ENCODE results near the gene DHX30. TPM values are rescaled to one million over a fixed set of nuclear protein-coding genes. Genes with fewer than 3 reads are reported as not detected.

DHX30 gene
- total and polyA plus RNA-seq, 9 of the 15 experiments (the other 6 are each of a cell fraction or from before 2014, with no cell fraction given): 12.3 to 158 (median 79.0) TPM

DNA sequence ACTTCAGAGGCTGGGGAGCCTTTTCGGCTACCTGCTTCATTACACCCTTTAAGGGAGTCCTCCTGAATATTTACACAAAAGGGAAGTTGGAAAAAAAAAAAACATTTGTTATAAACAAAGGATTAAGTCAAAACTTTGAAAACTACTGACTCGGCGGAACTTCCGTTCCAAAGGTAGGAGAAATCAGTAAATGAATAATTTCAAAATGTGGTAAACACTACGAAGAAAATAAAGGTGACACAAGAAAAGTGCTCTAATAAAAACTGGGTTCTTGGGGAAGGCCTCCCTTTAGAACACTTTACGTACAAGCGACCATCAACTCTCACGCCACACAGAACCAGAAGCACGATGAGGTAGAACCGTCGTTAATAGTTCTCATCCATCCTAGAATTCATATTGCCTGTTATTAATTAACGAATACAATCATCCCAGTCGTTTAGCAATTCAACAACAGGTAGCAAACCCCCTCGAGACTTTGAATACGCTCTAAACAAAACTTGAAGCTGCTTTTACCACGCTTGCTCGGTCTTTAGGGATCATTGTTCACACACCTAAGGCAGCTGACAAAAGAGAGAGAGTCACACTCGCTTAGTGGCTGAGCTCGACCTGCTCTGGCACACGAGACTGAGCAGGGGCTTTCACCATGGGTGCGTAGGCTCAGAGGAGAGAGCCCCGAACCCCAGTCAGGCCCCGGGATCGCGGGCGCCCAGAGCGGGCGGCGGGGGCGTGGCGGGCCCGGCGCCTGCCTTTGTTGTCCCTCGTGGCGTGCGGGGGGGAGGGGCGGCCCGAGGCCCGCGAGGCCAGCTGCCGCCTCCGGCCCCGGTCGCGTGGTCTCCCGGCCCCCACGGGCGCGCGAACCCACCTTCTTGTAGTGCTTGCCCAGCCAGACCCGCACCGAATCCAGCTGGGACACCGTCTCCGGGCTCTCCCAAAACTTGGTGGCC lies 21.9 kb upstream of the DHX30 start (continued):
- TF ChIP-seq, protein P1, sequence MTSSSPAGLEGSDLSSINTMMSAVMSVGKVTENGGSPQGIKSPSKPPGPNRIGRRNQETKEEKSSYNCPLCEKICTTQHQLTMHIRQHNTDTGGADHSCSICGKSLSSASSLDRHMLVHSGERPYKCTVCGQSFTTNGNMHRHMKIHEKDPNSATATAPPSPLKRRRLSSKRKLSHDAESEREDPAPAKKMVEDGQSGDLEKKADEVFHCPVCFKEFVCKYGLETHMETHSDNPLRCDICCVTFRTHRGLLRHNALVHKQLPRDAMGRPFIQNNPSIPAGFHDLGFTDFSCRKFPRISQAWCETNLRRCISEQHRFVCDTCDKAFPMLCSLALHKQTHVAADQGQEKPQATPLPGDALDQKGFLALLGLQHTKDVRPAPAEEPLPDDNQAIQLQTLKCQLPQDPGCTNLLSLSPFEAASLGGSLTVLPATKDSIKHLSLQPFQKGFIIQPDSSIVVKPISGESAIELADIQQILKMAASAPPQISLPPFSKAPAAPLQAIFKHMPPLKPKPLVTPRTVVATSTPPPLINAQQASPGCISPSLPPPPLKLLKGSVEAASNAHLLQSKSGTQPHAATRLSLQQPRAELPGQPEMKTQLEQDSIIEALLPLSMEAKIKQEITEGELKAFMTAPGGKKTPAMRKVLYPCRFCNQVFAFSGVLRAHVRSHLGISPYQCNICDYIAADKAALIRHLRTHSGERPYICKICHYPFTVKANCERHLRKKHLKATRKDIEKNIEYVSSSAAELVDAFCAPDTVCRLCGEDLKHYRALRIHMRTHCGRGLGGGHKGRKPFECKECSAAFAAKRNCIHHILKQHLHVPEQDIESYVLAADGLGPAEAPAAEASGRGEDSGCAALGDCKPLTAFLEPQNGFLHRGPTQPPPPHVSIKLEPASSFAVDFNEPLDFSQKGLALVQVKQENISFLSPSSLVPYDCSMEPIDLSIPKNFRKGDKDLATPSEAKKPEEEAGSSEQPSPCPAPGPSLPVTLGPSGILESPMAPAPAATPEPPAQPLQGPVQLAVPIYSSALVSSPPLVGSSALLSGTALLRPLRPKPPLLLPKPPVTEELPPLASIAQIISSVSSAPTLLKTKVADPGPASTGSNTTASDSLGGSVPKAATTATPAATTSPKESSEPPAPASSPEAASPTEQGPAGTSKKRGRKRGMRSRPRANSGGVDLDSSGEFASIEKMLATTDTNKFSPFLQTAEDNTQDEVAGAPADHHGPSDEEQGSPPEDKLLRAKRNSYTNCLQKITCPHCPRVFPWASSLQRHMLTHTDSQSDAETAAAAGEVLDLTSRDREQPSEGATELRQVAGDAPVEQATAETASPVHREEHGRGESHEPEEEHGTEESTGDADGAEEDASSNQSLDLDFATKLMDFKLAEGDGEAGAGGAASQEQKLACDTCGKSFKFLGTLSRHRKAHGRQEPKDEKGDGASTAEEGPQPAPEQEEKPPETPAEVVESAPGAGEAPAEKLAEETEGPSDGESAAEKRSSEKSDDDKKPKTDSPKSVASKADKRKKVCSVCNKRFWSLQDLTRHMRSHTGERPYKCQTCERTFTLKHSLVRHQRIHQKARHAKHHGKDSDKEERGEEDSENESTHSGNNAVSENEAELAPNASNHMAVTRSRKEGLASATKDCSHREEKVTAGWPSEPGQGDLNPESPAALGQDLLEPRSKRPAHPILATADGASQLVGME (CRISPR knock-in tag; IDR thresholded peaks at IDR 0.05): no peak
- TF ChIP-seq, protein P2, sequence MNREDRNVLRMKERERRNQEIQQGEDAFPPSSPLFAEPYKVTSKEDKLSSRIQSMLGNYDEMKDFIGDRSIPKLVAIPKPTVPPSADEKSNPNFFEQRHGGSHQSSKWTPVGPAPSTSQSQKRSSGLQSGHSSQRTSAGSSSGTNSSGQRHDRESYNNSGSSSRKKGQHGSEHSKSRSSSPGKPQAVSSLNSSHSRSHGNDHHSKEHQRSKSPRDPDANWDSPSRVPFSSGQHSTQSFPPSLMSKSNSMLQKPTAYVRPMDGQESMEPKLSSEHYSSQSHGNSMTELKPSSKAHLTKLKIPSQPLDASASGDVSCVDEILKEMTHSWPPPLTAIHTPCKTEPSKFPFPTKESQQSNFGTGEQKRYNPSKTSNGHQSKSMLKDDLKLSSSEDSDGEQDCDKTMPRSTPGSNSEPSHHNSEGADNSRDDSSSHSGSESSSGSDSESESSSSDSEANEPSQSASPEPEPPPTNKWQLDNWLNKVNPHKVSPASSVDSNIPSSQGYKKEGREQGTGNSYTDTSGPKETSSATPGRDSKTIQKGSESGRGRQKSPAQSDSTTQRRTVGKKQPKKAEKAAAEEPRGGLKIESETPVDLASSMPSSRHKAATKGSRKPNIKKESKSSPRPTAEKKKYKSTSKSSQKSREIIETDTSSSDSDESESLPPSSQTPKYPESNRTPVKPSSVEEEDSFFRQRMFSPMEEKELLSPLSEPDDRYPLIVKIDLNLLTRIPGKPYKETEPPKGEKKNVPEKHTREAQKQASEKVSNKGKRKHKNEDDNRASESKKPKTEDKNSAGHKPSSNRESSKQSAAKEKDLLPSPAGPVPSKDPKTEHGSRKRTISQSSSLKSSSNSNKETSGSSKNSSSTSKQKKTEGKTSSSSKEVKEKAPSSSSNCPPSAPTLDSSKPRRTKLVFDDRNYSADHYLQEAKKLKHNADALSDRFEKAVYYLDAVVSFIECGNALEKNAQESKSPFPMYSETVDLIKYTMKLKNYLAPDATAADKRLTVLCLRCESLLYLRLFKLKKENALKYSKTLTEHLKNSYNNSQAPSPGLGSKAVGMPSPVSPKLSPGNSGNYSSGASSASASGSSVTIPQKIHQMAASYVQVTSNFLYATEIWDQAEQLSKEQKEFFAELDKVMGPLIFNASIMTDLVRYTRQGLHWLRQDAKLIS (CRISPR knock-in tag; IDR thresholded peaks at IDR 0.05): peak; percentile 35
- TF ChIP-seq, protein P3, sequence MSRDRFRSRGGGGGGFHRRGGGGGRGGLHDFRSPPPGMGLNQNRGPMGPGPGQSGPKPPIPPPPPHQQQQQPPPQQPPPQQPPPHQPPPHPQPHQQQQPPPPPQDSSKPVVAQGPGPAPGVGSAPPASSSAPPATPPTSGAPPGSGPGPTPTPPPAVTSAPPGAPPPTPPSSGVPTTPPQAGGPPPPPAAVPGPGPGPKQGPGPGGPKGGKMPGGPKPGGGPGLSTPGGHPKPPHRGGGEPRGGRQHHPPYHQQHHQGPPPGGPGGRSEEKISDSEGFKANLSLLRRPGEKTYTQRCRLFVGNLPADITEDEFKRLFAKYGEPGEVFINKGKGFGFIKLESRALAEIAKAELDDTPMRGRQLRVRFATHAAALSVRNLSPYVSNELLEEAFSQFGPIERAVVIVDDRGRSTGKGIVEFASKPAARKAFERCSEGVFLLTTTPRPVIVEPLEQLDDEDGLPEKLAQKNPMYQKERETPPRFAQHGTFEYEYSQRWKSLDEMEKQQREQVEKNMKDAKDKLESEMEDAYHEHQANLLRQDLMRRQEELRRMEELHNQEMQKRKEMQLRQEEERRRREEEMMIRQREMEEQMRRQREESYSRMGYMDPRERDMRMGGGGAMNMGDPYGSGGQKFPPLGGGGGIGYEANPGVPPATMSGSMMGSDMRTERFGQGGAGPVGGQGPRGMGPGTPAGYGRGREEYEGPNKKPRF (IDR thresholded peaks at IDR 0.05; ENCODE audit: low read depth, low read length): no peak
- TF ChIP-seq POLR2AphosphoS2 (IDR thresholded peaks at IDR 0.05; ENCODE audit: low read length): no peak
- no peak for TF ChIP-seq ZNF785 (CRISPR knock-in tag; IDR thresholded peaks at IDR 0.05)
- peak; percentile 98; the same call in 1 of the 2 replicates for TF ChIP-seq KLF13 (tag; IDR thresholded peaks at IDR 0.05; ENCODE audit: borderline replicate concordance, low read depth)
- no peak for TF ChIP-seq ZKSCAN8 (CRISPR knock-in tag; IDR thresholded peaks at IDR 0.05)
- 0 out of 2 replicates have a peak, but pooled peaks have one; percentile 18 for TF ChIP-seq NR2C2 (CRISPR knock-in tag; IDR thresholded peaks at IDR 0.05)
- peak; percentile 5; the same call in 1 of the 2 replicates for TF ChIP-seq NR2C2 (tag; IDR thresholded peaks at IDR 0.05)
- TF ChIP-seq FOXK1 (CRISPR knock-in tag; IDR thresholded peaks at IDR 0.05; ENCODE audit: borderline replicate concordance): peak; percentile 72; the same call in 1 of the 2 replicates
- TF ChIP-seq HDAC8 (tag; IDR thresholded peaks at IDR 0.05): no peak; the same call in 1 of the 2 replicates
- no peak for TF ChIP-seq NFYB (IDR thresholded peaks at IDR 0.05; ENCODE audit: extremely low read depth, insufficient read length)
- TF ChIP-seq MBD2 (IDR thresholded peaks at IDR 0.05; ENCODE audit: borderline replicate concordance, low read depth): no peak
- 0 out of 2 replicates have a peak, but pooled peaks have one; percentile 29 for TF ChIP-seq ZSCAN32 (CRISPR knock-in tag; IDR thresholded peaks at IDR 0.05)
